ENCODE results near the gene TRAF4.

The TRAF4 gene

DNA sequence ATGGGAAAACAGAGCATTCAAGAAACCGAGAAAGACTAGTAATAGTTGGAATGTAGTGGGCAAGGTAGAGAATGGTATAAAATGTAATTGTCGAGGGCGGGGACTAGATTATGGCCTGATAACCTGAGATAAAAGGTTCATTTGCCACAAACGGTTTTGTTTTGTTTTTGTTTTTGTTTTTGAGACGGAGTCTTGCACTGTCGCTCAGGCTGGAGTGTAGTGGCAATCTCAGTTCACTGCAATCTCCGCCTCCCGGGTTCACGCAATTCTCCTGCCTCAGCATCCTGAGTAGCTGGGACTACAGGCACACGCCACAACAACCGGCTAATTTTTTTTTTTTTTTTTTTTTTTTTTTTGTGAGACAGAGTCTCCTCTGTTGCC, 13.9 kb upstream of the TRAF4 start:
- ATAC-seq: no peak
- TF ChIP-seq, protein P1, sequence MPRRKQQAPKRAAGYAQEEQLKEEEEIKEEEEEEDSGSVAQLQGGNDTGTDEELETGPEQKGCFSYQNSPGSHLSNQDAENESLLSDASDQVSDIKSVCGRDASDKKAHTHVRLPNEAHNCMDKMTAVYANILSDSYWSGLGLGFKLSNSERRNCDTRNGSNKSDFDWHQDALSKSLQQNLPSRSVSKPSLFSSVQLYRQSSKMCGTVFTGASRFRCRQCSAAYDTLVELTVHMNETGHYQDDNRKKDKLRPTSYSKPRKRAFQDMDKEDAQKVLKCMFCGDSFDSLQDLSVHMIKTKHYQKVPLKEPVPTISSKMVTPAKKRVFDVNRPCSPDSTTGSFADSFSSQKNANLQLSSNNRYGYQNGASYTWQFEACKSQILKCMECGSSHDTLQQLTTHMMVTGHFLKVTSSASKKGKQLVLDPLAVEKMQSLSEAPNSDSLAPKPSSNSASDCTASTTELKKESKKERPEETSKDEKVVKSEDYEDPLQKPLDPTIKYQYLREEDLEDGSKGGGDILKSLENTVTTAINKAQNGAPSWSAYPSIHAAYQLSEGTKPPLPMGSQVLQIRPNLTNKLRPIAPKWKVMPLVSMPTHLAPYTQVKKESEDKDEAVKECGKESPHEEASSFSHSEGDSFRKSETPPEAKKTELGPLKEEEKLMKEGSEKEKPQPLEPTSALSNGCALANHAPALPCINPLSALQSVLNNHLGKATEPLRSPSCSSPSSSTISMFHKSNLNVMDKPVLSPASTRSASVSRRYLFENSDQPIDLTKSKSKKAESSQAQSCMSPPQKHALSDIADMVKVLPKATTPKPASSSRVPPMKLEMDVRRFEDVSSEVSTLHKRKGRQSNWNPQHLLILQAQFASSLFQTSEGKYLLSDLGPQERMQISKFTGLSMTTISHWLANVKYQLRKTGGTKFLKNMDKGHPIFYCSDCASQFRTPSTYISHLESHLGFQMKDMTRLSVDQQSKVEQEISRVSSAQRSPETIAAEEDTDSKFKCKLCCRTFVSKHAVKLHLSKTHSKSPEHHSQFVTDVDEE (CRISPR knock-in tag; IDR thresholded peaks at IDR 0.05): no peak
- TF ChIP-seq ZNF8 (CRISPR knock-in tag; IDR thresholded peaks at IDR 0.05) (no peak), PPARA (CRISPR knock-in tag; IDR thresholded peaks at IDR 0.05; ENCODE audit: borderline replicate concordance) (no peak), RARB (CRISPR knock-in tag; IDR thresholded peaks at IDR 0.05) (no peak), ZFP30 (CRISPR knock-in tag; IDR thresholded peaks at IDR 0.05) (no peak), ESRRG (CRISPR knock-in tag; IDR thresholded peaks at IDR 0.05) (no peak), CSDC2 (CRISPR knock-in tag; IDR thresholded peaks at IDR 0.05) (no peak), OSR1 (CRISPR knock-in tag; IDR thresholded peaks at IDR 0.05) (no peak), ZNF565 (CRISPR knock-in tag; conservative IDR thresholded peaks at IDR 0.05; ENCODE audit: low read depth) (no peak), TOX (CRISPR knock-in tag; IDR thresholded peaks at IDR 0.05; ENCODE audit: borderline replicate concordance) (no peak), BACH2 (CRISPR knock-in tag; IDR thresholded peaks at IDR 0.05; ENCODE audit: borderline replicate concordance) (no peak), ISL1 (CRISPR knock-in tag; IDR thresholded peaks at IDR 0.05) (no peak)
- TF ChIP-seq, protein P2, sequence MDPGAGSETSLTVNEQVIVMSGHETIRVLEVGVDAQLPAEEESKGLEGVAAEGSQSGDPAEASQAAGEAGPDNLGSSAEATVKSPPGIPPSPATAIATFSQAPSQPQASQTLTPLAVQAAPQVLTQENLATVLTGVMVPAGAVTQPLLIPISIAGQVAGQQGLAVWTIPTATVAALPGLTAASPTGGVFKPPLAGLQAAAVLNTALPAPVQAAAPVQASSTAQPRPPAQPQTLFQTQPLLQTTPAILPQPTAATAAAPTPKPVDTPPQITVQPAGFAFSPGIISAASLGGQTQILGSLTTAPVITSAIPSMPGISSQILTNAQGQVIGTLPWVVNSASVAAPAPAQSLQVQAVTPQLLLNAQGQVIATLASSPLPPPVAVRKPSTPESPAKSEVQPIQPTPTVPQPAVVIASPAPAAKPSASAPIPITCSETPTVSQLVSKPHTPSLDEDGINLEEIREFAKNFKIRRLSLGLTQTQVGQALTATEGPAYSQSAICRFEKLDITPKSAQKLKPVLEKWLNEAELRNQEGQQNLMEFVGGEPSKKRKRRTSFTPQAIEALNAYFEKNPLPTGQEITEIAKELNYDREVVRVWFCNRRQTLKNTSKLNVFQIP (CRISPR knock-in tag; IDR thresholded peaks at IDR 0.05; ENCODE audit: borderline replicate concordance, low read depth): no peak
- TF ChIP-seq, protein P3, sequence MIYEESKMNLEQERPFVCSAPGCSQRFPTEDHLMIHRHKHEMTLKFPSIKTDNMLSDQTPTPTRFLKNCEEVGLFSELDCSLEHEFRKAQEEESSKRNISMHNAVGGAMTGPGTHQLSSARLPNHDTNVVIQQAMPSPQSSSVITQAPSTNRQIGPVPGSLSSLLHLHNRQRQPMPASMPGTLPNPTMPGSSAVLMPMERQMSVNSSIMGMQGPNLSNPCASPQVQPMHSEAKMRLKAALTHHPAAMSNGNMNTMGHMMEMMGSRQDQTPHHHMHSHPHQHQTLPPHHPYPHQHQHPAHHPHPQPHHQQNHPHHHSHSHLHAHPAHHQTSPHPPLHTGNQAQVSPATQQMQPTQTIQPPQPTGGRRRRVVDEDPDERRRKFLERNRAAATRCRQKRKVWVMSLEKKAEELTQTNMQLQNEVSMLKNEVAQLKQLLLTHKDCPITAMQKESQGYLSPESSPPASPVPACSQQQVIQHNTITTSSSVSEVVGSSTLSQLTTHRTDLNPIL (CRISPR knock-in tag; IDR thresholded peaks at IDR 0.05; ENCODE audit: low read depth): no peak
- TF ChIP-seq, protein P4, sequence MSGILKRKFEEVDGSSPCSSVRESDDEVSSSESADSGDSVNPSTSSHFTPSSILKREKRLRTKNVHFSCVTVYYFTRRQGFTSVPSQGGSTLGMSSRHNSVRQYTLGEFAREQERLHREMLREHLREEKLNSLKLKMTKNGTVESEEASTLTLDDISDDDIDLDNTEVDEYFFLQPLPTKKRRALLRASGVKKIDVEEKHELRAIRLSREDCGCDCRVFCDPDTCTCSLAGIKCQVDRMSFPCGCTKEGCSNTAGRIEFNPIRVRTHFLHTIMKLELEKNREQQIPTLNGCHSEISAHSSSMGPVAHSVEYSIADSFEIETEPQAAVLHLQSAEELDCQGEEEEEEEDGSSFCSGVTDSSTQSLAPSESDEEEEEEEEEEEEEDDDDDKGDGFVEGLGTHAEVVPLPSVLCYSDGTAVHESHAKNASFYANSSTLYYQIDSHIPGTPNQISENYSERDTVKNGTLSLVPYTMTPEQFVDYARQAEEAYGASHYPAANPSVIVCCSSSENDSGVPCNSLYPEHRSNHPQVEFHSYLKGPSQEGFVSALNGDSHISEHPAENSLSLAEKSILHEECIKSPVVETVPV (CRISPR knock-in tag; IDR thresholded peaks at IDR 0.05): no peak

DNA sequence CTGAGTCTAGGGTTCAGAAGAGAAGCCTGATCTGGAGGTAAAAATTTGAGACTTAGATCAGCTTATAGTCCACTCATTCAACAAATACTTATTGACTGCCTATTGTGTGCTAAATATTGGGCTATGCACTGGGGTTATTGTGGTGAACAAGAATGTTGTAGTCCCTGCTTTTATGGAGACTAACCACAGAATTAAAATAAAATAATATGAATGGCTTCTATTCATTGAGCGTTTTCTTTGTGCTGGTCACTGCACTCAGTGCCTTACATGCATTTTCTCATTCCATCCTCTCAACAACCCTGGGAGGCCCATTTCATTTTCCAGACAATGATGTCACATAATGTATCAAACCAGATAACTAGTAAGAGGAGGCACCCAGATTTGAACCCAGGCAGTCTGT, 10.5 kb upstream of the TRAF4 start:
- ATAC-seq: no peak
- no peak for TF ChIP-seq CSDC2 (CRISPR knock-in tag; IDR thresholded peaks at IDR 0.05)
- TF ChIP-seq, protein P2 (CRISPR knock-in tag; IDR thresholded peaks at IDR 0.05; ENCODE audit: borderline replicate concordance, low read depth): no peak
- TF ChIP-seq, protein P3 (CRISPR knock-in tag; IDR thresholded peaks at IDR 0.05; ENCODE audit: low read depth): no peak
- no peak for TF ChIP-seq BACH2 (CRISPR knock-in tag; IDR thresholded peaks at IDR 0.05; ENCODE audit: borderline replicate concordance)
- no peak for TF ChIP-seq ZC3H10 (CRISPR knock-in tag; IDR thresholded peaks at IDR 0.05)
- TF ChIP-seq ZNF565 (CRISPR knock-in tag; conservative IDR thresholded peaks at IDR 0.05; ENCODE audit: low read depth): no peak
- TF ChIP-seq, protein P4 (CRISPR knock-in tag; IDR thresholded peaks at IDR 0.05): no peak
- TF ChIP-seq OSR1 (CRISPR knock-in tag; IDR thresholded peaks at IDR 0.05): no peak
- TF ChIP-seq ZFP3 (CRISPR knock-in tag; IDR thresholded peaks at IDR 0.05): no peak
- TF ChIP-seq, protein P1 (CRISPR knock-in tag; IDR thresholded peaks at IDR 0.05): no peak
- no peak for TF ChIP-seq ESRRG (CRISPR knock-in tag; IDR thresholded peaks at IDR 0.05)
